Measurements from ENCODE around the gene MMP14. TPM values are rescaled to one million over a fixed set of nuclear protein-coding genes. Genes with fewer than 3 reads are reported as not detected.

Gene MMP14
- total and polyA plus RNA-seq, 2 of the 13 experiments (the other 11 are each of a cell fraction or from before 2014, with no cell fraction given): 5.2 to 9.8 TPM

DNA sequence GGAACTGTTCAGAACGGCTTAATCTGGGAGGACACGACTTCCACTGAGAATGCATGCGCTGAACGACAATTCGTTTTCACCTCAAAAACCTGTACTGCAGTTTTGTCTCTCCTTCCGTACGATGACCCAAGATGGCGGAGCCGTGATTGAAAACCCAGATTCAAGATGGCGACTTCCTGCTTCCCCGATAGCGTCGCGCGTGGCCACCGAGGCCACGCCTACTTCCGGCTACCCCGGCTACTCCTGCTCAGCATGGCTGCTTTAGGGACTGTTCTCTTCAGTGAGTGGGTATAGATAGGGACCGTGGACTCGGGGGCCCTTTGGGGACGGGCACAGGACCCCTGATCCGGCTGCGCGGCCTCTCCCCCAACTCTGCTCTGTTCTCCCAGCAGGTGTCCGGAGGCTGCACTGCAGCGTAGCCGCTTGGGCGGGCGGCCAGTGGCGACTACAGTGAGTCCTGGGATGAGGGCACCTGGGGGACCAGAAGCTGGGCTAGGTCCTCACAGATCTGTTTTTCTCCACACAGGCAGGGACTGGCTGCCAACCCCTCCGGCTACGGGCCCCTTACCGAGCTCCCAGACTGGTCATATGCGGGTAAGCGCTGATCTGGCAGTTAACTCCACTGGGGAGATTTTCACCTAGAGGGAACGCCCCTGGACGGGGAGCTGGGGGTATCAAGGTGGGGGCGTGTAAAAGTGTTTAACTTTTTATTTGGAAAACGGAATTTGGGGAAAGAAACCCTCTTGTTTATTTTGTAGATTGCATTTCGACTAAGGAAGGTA lies 6.5 kb upstream of the MMP14 start, which contains the start of gene MRPL52 (continued):
- TF ChIP-seq ARID5B (CRISPR knock-in tag; IDR thresholded peaks at IDR 0.05) (no peak; the same call in none of the 2 replicates), HNRNPLL (IDR thresholded peaks at IDR 0.05; ENCODE audit: low read depth, low read length, poor library complexity, severe bottlenecking) (peak; percentile 70), KDM5A (IDR thresholded peaks at IDR 0.05; ENCODE audit: borderline replicate concordance, low read length) (peak; percentile 98), HNRNPL (IDR thresholded peaks at IDR 0.05; ENCODE audit: low read depth, low read length) (no peak), MEIS2 (CRISPR knock-in tag; IDR thresholded peaks at IDR 0.05) (peak; percentile 78), MAFF (IDR thresholded peaks at IDR 0.05; ENCODE audit: low read depth, low read length) (no peak), IRF2 (CRISPR knock-in tag; IDR thresholded peaks at IDR 0.05) (peak; percentile 84; the same call in 1 of the 2 replicates), SMC3 (IDR thresholded peaks at IDR 0.05; ENCODE audit: low read length) (no peak), ZNF784 (CRISPR knock-in tag; IDR thresholded peaks at IDR 0.05; ENCODE audit: borderline replicate concordance) (peak; percentile 86), ZFP36L1 (CRISPR knock-in tag; IDR thresholded peaks at IDR 0.05) (no peak), ZBTB33 (CRISPR knock-in tag; IDR thresholded peaks at IDR 0.05) (peak; percentile 2; the same call in 1 of the 2 replicates), HOXA7 (CRISPR knock-in tag; IDR thresholded peaks at IDR 0.05) (no peak), KLF6 (CRISPR knock-in tag; IDR thresholded peaks at IDR 0.05) (peak; percentile 51)
- TF ChIP-seq, protein P1, sequence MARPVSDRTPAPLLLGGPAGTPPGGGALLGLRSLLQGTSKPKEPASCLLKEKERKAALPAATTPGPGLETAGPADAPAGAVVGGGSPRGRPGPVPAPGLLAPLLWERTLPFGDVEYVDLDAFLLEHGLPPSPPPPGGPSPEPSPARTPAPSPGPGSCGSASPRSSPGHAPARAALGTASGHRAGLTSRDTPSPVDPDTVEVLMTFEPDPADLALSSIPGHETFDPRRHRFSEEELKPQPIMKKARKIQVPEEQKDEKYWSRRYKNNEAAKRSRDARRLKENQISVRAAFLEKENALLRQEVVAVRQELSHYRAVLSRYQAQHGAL (CRISPR knock-in tag; IDR thresholded peaks at IDR 0.05; ENCODE audit: not compliant biosample characterization): no peak
- TF ChIP-seq, protein P2, sequence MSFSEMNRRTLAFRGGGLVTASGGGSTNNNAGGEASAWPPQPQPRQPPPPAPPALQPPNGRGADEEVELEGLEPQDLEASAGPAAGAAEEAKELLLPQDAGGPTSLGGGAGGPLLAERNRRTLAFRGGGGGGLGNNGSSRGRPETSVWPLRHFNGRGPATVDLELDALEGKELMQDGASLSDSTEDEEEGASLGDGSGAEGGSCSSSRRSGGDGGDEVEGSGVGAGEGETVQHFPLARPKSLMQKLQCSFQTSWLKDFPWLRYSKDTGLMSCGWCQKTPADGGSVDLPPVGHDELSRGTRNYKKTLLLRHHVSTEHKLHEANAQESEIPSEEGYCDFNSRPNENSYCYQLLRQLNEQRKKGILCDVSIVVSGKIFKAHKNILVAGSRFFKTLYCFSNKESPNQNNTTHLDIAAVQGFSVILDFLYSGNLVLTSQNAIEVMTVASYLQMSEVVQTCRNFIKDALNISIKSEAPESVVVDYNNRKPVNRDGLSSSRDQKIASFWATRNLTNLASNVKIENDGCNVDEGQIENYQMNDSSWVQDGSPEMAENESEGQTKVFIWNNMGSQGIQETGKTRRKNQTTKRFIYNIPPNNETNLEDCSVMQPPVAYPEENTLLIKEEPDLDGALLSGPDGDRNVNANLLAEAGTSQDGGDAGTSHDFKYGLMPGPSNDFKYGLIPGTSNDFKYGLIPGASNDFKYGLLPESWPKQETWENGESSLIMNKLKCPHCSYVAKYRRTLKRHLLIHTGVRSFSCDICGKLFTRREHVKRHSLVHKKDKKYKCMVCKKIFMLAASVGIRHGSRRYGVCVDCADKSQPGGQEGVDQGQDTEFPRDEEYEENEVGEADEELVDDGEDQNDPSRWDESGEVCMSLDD (CRISPR knock-in tag; IDR thresholded peaks at IDR 0.05; ENCODE audit: borderline replicate concordance): no peak
- TF ChIP-seq, protein P3, sequence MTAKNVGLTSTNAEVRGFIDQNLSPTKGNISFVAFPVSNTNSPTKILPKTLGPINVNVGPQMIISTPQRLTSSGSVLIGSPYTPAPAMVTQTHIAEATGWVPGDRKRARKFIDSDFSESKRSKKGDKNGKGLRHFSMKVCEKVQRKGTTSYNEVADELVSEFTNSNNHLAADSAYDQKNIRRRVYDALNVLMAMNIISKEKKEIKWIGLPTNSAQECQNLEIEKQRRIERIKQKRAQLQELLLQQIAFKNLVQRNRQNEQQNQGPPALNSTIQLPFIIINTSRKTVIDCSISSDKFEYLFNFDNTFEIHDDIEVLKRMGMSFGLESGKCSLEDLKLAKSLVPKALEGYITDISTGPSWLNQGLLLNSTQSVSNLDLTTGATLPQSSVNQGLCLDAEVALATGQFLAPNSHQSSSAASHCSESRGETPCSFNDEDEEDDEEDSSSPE (CRISPR knock-in tag; IDR thresholded peaks at IDR 0.05): peak; percentile 48; the same call in 1 of the 2 replicates
